AG09309 (cell line): ENCODE results near the gene LRRK2.

Source experiments
- DNase-seq: peaks from one replicate; pipeline ENCODE4 v3.0.0-alpha.2; 2010; ENCODE audit warnings: low read depth
- H3K4me3 ChIP-seq: 2 replicates; pipeline ENCODE4 v1.5.1; 2011; ENCODE audit warnings: mild to moderate bottlenecking, low read depth, low read length, moderate library complexity; ENCODE audit not compliant: control insufficient read depth
- CTCF ChIP-seq: IDR thresholded peaks from 2 replicates; pipeline ENCODE4 v1.5.1; 2011; ENCODE audit warnings: mild to moderate bottlenecking, low read depth, low read length, inconsistent platforms; ENCODE audit not compliant: insufficient read depth, control insufficient read depth; ENCODE audit errors: missing control alignments

Gene LRRK2

GRCh38 chr12:40224439-40225291 lies at the start of gene LRRK2:
LRRK2 (plus strand) TSS chr12:40224997; CDS start chr12:40225132, 135 bp downstream.
- H3K4me3 ChIP-seq = peak within 1 kb of the TSS; percentile 57
- no peak for TF ChIP-seq CTCF
- DNase-seq = peak; percentile 28

- no peak for TF ChIP-seq CTCF
- H3K4me3 ChIP-seq = no peak overlapping the region
- no peak for DNase-seq
These were observed 49.8 kb upstream of the LRRK2 start for GRCh38 chr12:40175045-40175444.

GRCh38 chr12:40175489-40175888 lies 49.3 kb upstream of the LRRK2 start:
- no peak for TF ChIP-seq CTCF
- no peak for DNase-seq
- no peak overlapping the region for H3K4me3 ChIP-seq

- TF ChIP-seq CTCF = no peak
- no peak overlapping the region for H3K4me3 ChIP-seq
- DNase-seq = no peak
These were observed 46.1 kb upstream of the LRRK2 start for GRCh38 chr12:40178701-40179100.

GRCh38 chr12:40181490-40181889 lies 43.3 kb upstream of the LRRK2 start:
- H3K4me3 ChIP-seq = no peak overlapping the region
- TF ChIP-seq CTCF = no peak

GRCh38 chr12:40183715-40184114 lies 41.1 kb upstream of the LRRK2 start:
- H3K4me3 ChIP-seq = no peak overlapping the region
- no peak for DNase-seq
- TF ChIP-seq CTCF = no peak

More at GRCh38 chr12:40181490-40181889, 43.3 kb upstream of the LRRK2 start:
- no peak for DNase-seq
